ENCODE measurements around the gene PRKG1.

PRKG1 gene

DNA sequence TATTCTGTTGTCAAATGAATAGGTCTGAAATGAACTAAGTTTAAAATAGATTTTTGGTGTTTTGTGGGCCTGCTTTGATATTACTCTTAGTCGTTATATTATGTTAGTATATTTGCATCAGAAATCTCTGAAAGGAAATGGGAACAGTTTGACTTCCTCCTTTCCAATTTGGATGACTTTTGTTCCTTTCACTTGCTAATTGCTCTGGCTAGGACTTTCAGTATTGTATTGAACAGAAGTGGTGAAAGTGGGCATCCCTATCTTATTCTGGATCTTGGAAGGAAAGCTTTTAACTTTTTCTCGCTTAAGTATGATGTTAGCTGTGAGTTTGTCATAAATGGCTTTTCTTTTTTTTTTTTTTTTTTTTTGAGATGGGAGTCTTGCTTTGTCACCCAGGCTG, 966.2 kb downstream of the PRKG1 start:
- DNase-seq, result no peak

DNA sequence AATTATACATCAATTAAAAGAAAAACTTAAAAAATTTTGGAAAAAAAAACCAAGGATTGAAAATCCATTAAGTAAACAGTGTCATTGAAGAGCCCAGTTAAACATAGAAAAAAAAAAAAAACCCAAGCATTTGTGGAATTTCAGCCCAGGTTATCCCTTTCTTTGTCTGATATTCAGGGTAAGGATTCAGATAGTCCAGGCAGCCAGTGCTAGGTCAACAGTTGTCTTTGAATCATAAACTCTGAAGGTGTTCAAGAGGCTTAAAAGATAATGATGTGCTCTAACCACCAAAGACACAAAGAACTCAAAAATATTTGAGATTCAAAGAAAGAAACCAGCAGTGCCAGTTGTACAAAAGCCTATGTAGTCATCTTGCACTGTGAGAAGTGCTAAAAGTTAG, 969.5 kb downstream of the PRKG1 start:
- no peak for DNase-seq

DNA sequence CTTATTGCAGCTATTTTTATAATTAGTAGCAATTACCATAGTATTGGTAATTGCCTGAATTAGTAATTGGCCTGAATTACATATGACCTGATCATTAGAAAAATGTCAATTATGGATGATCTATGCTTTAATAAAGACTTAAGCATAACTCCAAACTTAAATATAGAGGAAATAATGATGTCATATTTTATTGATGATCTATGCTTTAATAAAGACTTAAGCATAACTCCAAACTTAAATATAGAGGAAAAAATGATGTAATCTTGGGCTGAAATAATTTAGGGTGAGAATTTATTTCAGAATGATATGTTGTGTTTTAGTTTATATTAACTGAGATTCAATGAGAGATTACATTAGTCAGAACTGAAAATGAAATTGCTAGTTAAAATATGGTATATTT, 973.8 kb downstream of the PRKG1 start:
- DNase-seq, result no peak

DNA sequence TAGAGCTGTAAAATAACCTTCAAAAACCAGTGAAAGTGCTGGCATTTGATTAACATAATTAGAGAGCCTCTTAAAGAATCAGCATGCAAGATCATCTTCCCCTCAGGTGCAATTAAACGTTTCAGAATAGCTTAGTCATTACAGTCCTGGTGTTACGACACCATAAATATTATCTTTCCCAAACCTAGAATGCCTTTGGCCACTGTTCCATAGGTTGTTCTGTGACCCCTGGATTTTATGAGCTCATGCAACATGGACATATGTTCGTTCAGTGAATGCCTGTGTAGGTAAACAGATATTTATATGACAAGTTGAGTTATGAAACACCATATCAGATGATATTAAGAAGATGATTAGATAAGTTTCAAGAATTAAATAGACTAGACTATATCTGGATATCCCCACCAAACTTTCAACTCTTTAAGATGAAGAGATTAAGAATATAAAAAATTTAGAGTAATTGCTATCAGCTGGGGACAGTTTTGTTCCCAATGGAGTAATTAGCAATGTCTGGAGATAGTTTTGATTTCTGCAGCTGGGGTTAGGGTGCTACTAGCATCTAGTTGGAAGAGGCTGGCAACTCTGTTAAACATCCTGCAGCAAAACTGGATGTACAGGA, 976.3 kb downstream of the PRKG1 start:
- no peak for DNase-seq

DNA sequence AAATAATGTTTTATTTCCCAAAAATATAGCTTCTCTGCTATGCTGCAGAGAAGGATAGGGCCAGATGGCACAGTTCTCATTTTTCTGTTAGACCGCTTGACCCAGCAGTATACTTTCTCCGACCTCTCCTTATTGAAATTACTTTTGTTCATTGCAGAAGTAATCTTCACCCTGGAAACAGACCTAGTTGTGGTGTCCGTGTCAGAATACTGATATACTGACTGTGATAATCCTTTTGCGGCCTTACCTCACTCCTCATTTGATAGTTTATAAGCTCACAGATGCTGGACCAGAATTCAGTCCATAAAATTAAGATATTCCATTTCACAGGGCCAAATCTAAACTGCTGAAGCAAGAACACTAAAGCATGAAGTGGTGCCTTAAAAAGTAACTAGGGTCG, 979.2 kb downstream of the PRKG1 start:
- no peak for DNase-seq

DNA sequence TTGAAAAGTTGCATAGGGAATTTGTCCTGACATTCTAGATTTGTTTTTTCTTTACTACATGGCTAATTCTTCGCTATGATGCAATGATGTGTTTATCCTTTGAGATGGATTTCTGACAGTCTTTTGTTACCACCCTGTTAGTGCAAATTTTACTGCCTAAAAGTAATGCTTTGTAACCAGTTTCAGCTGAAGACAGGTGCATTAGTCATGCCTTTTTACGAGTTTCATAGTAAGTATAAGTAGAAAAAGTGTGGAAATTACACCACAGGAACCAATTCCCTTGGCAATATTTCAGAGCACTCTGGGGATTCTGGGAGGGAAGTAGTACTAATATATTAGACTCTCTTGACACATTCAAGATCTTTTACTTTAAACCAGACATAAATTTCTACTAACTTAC, 982.0 kb downstream of the PRKG1 start:
- DNase-seq, result no peak

DNA sequence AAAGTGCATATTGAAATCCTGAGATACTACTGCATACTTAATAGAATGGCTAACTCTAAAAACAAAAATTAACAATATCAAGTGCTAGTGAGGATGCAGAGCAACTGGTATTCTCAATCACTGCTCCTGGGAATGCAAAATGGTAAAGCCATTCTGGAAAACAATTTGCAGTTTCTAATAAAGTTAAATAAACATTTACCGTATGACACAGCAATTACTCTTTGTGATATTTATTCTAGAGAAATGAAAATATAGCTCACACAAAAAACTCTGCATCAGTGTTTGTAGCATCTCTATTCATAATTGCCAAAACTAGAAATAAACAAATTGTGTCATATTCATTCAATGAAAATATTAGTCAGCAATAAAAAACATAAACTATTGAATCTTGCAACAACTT, 984.8 kb downstream of the PRKG1 start:
- DNase-seq, result no peak

DNA sequence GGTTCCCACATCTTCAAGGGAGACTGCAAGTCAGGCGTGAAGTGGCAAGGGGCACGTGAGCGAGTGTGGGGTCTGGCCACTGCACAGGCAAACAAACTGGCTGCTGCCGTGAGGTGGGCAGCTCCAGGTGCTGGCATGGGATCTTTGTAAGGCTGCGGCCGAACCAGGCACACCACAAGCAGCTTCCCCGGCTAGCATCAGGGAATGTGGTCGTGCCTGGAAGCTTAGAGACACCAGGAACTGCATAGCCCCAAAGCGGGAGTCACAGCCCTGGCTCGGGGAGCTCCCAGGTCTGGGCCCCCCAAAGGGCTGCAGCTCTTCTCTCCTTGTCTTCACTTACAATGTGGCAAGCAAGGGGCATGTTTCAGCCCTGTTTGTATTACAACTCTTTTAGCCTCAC, 988.9 kb downstream of the PRKG1 start:
- no peak for DNase-seq

DNA sequence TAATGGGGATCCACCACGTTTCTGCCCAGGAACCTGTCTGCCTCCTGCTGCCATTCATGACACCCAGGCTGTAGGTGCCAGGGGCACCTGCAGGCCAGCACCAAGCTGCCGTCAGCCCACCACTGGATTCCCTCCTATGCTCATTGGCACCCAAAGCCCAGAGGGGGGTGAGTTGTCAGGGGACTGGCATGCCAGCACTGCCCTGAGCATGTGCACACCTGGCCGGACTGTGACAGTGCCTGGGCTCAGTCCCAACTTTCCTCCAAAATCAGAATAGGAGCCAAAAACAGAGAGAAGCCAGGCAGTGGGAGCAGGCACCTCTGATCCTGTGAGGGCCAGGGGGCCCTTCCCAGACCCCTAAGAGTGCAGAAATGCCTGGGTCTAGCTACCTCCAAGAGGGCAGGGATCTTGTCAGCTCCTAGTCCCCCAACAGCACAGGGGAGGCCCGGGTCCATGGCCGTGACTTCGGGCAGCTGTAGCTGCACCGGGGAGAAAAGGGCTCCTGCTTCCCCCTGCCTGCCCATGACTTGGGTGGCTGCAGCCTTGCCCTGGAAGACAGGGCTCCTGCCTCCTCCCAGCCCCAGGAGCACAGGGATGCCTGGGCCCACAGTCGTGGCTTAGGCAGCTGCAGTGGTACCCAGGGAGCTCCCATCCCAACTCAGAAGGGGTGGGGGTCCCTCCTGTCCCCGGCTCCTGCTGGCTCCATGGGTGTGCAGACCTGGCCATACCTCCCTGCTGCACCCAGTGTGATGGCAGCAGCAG, 990.0 kb downstream of the PRKG1 start:
- no peak for DNase-seq

DNA sequence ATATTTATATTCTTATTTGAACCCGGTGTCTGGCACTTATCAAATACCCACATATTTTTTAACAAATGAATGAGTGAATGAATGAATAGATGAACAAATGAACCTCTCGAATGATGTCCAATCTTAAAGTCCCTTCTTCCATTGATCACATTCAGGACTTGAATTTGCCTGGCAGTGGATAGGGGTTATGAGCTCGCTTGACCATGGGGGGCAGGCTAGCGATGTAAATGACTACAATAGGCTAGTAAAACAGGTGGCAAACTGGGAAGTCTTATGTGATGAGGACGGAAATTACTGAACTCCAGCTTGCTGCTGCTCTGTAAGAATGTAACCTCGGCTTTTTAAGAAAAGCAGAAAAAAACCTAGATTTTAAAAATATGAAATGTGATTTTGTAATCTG, 992.1 kb downstream of the PRKG1 start:
- DNase-seq, result no peak

DNA sequence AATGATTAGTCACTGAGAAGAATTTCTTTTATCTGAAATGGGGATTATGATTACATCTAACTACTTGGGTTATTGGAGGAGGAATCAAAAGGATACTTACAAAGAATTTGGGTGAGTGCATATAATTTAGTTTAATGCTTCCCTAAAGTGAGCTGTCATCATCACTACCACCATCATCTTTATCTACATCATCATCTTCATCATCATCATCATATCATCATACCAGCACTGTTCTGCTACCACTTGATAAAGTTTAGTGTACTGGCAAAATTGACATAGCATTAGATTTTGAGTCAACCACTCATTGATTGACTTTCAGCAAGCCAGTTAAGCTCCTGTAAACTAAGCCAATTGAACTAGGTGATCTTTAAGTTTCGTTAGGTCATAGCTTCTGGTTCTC, 994.2 kb downstream of the PRKG1 start:
- DNase-seq, result no peak

DNA sequence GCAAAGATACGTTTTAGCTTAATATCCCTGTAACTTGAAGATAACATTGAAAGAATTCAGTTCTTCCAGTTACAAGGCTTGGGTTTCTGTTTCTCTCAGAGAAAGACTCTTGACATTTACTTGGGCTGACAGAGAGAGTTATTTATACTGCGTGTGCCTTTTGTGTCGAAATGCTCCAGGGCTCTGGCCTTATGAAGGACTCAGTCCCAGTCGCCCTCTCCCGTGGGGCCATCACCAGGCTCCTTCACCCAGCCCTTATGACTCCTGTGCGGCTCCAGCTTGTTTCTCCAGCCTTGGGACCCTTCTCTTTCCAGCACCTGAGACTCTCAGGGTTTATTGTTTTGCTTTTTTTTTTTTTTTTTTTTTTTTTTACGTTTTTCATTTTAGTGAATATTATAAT, 997.5 kb downstream of the PRKG1 start:
- no peak for DNase-seq

DNA sequence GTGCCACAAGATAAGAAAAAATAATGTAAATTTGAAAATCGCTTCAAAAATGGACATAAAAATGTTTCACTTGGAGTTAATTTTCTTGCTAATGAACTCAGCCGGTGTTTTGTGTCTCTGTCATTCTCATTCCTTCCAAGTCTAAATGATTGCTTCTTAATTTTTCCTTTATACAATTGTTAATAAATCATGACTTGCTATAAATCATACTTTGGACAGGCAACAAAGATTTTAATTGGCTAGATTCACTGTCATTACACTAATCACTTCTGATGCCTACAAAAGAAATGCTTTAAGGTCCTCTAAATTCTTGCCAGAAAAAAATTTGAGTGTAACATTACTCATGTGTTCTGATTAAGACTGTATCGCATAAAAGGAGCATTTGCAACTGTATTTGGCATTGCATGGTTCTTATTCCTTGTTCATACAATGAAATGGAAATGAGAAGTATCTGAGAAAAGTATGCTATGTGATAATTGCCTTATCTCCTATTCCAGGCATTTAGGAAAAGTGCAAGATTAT, 1000.3 kb downstream of the PRKG1 start:
- DNase-seq, result no peak

DNA sequence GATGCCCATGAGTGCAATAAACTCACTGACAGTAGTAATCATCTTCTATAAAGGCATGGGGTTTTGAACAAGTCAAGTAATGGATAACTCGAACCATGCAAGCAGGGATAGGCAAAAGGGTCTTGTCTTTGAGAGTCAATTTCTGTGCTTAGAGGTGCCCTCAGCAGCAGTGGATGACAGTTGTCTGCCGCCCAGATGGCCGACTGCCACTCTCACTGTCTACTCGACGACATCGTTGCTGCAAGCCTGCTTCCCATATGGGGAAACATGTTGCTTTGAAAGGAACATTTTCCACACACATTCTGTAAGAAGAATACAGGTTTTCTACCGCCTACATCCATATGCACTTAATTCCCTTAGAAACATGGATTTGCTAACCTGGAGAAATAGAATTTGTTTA, 1003.5 kb downstream of the PRKG1 start:
- no peak for DNase-seq

DNA sequence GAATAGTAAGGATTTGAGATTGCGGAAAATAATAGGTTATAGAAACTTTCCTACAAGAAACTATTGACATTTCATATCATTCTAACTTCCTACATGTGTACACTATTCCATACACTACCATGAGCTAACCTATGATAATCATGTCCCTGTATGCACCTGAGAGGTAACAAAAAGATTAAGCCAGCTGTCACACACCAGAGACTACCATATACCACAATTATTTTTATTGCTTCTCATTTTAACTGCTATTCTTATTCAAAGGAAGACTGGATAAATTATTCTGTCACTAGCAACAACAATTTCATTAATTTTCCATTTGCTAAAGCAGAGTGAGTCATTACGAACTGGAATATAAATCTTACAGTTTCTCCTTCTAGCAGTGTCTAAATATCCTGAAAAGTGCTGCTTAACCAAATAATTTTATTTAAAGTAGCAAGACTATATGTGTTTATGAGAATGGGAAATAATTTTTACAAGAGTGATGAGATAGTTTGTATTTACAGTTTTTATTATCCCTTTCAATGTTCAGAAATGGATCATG, 1004.2 kb downstream of the PRKG1 start:
- DNase-seq, result no peak

DNA sequence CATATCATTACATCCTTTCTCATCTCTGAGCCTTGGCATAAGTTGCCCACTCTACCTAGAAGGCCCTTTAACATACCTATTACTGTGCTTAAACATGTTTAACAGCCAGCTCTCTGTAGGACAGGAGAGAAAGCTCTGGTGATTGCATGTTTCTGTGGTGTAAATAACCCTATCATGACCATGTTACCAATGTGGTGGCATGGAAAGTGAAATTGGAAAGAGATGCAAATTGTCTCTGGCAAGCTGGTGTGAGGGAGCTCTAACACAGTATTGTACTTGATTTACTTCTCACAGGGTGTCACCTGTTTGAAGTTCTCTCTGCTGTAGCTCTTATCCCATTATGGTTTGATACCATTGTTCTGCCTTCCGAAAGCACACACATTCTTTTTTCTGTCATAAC, 1008.0 kb downstream of the PRKG1 start:
- DNase-seq, result no peak

DNA sequence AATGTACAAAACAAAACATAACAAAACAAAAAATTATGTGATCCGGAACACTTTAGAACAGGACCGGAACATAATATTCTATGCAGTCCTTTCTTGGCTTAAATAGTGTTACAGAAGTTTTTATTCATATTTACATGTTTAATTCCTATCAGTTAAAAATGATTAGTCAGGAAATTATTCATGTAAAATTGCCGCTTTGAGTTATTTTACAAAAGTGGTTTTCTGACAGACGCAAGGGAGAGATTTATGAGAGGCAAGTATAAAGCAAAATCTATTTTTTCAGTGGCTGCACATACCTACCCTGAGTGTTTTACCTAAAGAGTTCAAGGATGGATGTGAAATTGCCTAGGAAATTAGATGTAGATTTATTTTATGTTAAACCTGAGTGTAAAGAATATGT, 1009.1 kb downstream of the PRKG1 start:
- DNase-seq, result no peak

DNA sequence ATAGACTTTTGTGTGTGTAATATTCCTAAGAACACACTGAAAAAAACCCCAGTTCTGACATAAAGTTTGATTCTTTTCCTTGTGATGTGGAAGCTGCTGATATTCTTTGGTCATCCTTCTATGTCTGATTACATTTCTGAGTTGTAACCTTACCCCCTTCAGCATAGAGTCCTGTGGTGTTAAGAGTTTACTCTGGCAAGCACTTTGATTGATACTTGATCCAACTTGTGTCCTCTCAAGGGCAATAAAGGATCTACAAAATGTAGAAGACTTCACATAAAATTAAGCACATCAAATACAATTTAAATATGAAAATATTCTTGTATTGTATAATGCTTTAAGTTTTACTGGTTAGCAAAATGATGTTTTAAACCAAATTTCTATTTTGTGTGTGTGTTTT, 1018.1 kb downstream of the PRKG1 start:
- no peak for DNase-seq

DNA sequence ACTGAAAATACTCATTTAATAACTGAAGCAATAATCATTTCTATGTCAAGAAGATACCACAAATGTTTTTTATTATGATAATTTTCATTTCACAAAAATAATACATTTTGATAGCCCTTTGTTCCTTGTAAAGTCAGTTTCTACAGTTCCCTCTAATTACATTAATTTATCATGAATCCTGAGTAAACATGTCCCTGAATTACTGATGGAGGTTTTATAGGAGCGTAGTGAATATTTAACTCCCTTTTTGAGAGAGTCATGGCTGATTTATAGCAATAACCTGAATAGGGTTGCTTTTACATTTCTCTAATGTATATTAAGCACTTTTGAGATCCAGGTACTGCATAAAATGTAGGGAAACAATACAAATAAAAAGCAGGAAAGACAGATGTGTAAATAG, 1023.8 kb downstream of the PRKG1 start:
- DNase-seq, result no peak

DNA sequence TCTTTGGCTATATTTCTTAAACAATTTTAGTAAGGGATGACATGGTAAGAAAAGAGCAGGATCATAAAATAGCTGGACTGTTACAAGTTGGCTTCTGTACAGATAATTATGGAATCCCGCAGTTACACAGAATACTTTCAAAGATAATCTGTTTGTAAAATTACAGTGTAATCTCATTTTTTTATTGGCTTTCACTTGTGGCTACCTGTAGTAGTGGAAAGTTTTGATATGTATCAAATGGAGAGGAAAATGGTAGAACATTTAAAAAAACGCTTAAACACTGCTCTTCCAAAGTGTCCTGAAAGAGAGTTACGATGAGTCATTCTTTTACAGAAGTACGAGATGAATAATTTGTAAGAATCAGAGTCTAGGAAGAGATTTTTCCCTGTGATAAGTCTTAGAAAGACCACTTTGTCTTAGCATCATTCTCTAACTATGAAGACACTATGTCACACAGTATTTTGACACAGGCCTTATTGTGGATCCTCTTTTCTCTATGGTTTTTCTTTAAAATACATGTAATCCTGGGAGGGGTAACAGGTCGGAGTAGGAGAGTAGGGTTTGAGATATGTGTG, 1024.8 kb downstream of the PRKG1 start:
- no peak for DNase-seq

DNA sequence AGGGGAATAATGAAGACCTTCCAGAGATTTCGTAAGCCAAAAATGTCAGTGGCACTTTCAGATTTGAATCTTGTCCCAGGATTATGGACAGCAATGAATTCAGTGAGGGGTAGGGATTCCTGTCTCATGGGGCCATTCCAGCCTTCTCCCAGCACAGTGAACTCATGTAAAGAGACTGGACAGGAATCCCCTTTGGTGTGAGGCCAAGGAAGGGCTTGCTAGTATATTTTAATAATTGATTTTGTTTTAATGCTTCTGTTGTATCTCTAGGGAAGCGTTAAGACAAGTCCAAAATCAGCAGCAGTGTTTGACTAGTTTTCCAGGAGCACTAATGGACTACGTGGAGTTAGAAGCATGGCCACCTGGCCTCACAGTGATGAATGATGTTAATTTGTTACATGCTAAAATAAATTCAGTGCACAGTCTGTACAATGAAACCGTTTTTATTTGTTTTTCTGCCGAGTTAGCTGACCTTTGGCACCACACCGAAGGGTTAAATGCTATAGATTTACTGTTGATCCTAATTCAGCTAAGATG, 1025.8 kb downstream of the PRKG1 start:
- DNase-seq, result no peak

DNA sequence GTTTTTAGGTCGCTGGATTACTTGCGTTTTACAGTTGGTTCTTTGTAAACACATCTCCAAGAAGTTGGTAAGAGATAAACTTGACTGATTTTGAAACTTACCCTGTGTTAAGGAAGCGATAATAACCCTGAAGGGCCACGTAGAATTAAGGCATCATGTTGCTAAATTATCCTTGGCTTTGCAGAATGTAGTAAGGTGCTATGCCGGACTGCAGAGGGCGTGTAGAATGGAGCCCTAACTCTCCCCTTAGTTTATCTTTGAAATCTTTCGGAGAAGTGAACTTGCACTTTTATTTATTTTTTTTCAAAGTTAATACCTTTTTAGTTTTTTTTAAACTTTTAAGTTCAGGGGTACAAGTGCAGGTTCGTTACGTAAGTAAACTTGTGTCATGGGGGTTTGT, 1031.0 kb downstream of the PRKG1 start:
- DNase-seq, result no peak

DNA sequence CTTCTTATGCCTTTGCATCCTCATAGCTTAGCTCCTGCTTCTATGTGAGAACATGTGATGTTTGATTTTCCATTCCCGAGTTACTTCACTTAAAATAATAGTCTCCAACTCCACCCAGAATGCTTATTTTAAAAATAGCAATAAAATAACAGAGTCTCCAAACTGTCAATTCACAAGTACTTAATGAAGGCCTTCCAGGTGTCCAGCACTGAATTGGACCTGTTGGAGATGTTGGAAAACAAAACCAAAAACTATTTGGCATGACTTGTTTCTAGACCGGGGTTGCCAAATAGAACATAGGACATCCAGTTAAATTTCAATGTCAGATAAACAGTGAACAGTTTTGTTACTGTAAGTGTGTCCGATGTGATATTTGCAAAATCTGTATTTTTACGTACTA, 1031.7 kb downstream of the PRKG1 start:
- DNase-seq, result no peak

DNA sequence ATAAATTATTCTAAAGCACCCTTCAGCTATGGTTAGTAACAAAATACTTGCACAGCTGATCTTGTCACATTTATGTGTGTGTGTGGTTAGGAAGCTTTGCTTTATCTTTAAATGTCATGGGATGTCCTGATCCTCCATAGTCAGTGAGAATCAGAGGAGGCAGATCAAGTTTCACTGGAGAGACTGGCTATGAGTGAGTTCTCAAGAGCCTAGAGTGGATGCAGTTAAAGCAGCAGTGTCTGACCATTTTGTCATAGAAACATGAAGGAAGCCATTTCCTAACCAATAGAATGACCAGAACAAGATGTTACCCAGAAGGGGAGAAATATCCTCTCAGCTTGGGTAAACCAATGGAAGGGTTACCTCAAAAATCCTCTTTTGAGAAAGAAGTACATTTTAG, 1032.6 kb downstream of the PRKG1 start:
- no peak for DNase-seq
